Posterior cingulate gyrus (tissue), 11 donors: ENCODE data around the gene CSN1S1.
"Not testable (repeated sequence)": the region's sequence is repeated elsewhere in the genome, so short reads cannot be mapped to it uniquely, and the experiment has no call there.

Experiments used
- DNase-seq, 10 donors: peaks; one replicate each; pipeline versions ENCODE4 v3.0.0 to v3.0.0-alpha.2; 2020 to 2021; ENCODE audit warnings: mixed read lengths in 3 of 10
- intact Hi-C: fragments of 100-400 bp; cut with DNase I; formaldehyde crosslinking; loops from one replicate; pipeline ENCODE4 v1.15.1; 2023

Gene CSN1S1, protein sequence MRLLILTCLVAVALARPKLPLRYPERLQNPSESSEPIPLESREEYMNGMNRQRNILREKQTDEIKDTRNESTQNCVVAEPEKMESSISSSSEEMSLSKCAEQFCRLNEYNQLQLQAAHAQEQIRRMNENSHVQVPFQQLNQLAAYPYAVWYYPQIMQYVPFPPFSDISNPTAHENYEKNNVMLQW

DNA sequence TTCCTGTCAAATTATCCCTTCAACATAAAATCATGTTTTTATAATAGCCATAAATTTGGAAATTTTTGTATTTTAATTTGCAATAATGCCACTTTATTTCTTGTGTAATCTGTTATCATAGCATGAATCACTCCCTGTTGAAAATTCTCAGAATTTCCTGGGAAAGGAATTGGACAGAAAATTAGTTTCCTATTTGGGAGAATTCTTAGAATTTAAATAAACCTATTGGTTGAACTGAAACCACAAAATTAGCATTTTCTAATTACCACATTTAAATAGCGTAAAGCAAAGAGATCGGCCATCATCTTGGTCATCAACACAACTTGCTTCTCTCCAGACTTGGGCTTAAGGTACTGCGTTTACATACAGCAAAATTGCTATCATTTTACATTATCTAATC lies at the start of gene CSN1S1:
Gene CSN1S1 (plus strand): TSS at position 301 of the 400 bp plus-strand sequence. CDS start 1,488 bp downstream, outside the sequence.
- no peak for DNase-seq
- intact Hi-C loops = no loop called here

DNA sequence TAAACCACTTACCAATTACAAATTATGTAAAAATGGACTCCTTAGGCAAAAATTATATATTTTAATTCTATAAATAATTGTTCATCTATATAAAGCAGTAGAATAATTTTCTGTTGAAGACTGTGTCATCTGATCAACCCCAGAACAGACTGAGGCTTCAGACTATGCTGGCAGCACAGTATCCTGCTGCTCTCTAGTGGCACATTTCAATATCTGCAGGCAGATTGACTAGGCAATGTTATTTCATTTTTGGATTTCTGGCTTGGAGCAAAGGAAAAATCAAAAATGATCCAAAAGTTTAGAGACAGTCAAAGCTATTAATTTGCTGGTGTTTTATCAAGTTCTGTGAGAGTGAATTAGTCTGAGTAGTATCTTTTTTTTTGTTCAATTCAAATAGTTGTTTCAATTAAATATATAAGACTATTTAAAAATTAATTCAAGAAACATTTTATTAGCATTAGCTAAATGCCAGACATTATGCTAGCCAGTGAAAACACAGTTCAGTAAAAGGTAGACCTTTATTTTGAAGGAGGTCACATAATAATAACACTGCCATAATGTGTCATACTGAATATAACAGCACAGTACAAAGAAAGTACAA lies 49.6 kb upstream of the CSN1S1 start:
- DNase-seq = peak in 4 of 10 donors; percentile 8 to 70 (median 14)
- intact Hi-C loops = loop anchor here (1.0 to 5.0 kb wide), 2 partner anchors 192 to 564 kb away; no protein-coding TSS in a partner anchor

- intact Hi-C loops = loop anchor here (5.0 kb wide), 1 partner anchor 565 kb away; no protein-coding TSS in a partner anchor
- DNase-seq = no peak
These were observed 48.7 kb upstream of the CSN1S1 start for GRCh38 chr4:69882150-69882549.

- DNase-seq = no peak
- intact Hi-C loops = no loop called here
These were observed 42.5 kb upstream of the CSN1S1 start for GRCh38 chr4:69888336-69888735.

DNA sequence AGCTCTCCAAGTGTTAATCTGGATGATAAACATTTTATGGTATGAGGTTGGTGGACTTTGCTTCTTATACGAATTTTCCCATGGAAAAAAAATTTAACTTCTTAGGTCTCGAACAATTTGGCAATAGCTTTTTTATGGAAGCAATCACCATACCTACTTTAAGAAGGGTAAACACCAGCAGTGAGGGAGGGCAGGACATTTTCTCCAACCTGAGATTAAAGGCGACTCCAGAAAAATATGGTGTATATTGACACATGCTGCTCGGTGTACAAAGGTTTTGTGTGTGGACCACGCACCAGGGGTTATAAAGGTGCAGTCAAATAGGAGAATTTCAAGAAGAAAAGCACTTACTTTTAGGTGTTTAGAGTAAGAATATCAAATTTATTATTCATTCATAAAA lies 36.7 kb upstream of the CSN1S1 start:
- no peak for DNase-seq
- intact Hi-C loops = no loop called here

DNA sequence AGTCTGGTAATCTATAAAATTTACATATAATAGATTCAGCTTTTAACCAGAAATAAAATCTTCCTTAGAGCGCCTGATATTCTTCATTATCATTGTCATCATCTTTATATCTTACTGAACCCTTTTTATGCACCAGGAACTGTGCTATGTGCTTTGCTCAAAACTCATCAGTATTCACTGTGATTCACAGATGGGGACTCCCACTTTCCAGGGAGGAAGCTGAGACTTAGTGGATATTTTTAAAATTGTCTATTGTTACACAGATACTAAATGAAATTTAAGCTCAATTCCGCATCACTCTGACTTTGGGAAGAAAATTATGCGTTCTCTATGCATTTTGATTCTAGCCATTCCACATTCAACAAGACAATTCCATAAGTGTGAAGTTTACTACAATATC lies 36.1 kb upstream of the CSN1S1 start:
- intact Hi-C loops = no loop called here
- no peak for DNase-seq

DNA sequence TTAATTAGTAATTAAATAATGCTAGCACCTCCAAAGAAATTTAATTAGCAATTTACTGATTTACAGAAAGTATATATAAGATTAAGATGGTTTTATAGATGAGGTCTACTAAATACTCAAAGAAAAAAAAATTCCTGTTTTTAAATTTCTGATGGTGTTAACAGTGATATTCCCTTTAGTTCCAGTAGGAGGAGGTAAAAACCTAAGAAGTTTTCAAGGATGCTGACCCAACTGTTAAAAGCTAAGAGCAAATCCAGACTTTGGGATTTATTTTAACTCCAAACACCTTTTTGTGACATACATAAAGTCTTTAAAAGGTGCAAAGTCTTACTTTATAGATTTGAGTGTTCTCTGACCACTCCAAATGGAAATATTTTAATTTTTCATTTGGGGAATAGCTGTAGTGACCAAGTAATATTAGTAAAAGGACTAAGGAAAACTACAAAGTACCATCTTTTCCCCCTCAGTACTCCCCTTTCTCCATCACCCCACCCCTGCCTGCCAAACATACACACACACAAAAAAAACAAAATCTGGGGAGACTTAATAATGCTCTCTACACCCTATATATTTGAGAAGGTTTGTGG lies 34.2 kb upstream of the CSN1S1 start:
- intact Hi-C loops = no loop called here

DNA sequence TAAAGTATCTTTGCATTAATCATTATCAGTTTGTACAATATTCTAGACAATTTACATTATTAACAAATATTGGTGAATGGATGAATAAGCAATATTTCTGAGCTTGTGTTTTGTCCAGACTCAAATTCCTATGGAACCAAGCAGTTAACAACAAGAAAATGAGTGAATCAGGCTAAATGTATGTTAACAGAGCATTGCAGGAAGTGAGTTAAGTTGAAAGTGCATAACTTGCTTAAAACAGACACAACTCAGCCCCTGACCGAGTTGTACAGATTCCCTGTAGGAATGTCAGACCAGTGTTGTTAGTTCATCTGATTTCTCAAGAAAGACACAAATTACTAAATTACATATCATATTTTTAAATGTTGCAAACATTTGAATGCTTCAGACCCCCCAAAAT lies 23.7 kb upstream of the CSN1S1 start:
- intact Hi-C loops = no loop called here
- no peak for DNase-seq

More for the DNA sequence above, 34.2 kb upstream of the CSN1S1 start:
- no peak for DNase-seq

- DNase-seq = no peak
- intact Hi-C loops = no loop called here
These were observed 21.7 kb upstream of the CSN1S1 start for GRCh38 chr4:69909195-69909594.

DNA sequence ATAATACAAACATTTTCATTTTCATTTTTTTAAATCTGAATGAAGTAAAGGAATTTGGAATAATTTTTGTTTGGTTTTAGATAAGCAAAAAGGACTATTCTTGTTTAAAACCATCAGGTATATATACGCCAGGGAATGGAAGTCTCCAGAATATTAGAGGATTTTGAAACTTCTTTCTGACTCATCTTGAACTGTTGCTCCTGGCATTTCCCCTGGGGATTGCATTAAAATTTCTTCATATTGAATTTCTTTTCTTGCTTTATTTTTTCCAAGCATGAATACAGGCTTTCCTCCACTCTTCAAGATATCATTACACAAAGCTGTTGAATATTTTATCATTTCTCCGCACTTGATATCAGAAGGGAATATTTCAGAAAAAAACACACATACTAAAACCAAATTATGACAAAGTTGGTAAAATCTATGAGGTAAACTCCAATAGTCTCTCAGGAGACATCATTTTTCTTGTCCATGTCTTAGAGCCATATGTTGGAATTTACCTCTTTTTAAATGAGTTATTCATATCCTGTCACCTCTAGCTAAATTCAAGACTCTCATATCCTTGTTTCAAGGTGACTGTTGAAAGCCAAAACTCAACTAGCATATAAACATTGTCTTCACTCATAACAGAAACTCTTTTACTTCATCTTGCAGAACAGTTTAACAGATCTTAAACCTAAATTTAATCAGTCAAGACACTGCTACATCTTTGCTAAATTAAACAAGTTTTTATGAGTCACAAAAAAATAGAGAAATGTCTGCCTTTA lies 20.7 kb upstream of the CSN1S1 start:
- intact Hi-C loops = no loop called here
- DNase-seq = no peak

- intact Hi-C loops = no loop called here
- no peak for DNase-seq
These were observed 10.0 kb upstream of the CSN1S1 start for GRCh38 chr4:69920874-69921273.

- intact Hi-C loops = not testable (repeated sequence)
- DNase-seq = peak in 3 of 10 donors; percentile 46 to 74 (median 72)
These were observed 7.0 kb upstream of the CSN1S1 start for GRCh38 chr4:69923782-69924410.

- DNase-seq = no peak
- intact Hi-C loops = no loop called here
These were observed 3.3 kb downstream of the CSN1S1 start for GRCh38 chr4:69934150-69934549.

- DNase-seq = no peak
- intact Hi-C loops = no loop called here
These were observed 5.7 kb downstream of the CSN1S1 start for GRCh38 chr4:69936566-69936965.

DNA sequence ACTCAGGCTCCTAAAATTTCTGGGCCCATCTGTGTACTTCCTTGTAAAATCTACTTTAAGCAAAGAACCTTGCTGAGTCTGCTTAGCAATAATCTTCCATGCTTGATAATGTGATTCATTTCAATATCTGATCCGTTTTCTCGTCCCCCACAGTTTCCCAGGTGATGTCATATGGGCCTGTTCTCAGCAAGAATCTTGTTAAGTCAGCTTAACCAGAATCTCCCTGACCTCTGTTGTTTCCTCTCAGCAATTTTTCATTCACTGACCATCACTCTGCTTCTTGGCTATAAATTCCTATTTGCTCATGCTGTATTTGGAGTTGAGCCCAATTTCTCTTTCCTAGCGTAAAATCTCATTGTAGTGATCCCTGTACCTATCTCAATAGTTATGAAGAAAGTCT lies 20.7 kb downstream of the CSN1S1 start:
- intact Hi-C loops = no loop called here
- DNase-seq = no peak

DNA sequence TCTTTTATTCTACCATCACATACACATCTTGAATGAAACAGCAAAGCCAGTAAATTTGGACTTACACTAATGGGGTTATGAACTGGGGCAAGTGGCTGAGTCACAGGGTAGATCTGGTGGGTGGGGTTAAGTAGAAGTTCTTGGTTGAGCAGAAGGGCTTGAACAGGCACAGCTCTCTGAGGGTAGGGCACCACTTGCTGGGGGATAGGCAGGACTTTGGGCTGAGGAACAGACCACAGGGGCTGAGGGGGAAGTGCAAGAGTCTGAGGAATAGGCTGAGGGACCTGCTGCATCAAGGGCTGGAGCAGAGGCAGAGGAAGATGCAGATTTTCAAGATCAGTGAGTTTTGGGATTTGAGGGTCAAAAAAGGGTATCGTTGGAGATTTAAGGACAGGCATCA lies 26.3 kb downstream of the CSN1S1 start:
- peak in 1 of 10 donors; percentile 12 for DNase-seq
- intact Hi-C loops = no loop called here

DNA sequence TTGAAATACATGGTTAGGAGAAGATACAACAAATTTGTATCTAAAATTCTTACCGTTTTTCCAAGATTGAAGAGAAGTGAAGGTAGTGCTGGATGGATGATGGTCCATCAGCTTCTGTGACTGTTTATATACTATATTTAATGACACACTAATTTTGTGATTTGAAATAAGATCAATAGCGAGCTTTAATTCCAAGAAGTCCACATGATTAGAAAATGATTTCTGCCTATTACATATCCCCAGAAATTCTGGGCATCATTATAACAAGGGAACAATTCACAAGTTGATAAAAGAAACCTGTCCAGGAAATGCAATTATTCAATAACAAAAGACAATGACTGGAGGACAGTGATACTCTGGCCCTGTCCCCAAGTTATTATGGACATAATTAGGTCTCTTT lies 34.8 kb downstream of the CSN1S1 start, which contains the start of gene CSN2:
Gene CSN2 (minus strand): TSS at position 101 of the 400 bp plus-strand sequence. CDS start 4,733 bp downstream, outside the sequence.
- DNase-seq = no peak
- intact Hi-C loops = no loop called here

DNA sequence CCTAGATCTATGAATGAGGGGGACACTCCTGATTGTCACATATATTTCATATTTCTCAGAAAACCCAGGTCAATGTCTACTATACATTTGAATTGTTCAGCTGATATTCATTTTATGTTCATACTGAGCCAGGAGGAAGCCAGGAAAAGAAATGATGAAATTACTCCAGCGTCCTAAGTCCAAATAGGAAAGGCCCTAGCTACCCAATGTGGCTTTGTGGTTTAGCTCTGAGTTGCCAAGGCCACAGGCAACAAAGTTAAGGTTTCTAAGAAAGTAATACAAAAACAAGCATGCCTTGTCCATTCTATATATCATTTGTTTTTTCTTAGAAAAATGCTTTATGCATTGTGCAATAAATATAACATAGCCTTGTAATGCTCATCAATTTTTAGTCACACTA lies 39.2 kb downstream of the CSN1S1 start:
- intact Hi-C loops = no loop called here
- no peak for DNase-seq

DNA sequence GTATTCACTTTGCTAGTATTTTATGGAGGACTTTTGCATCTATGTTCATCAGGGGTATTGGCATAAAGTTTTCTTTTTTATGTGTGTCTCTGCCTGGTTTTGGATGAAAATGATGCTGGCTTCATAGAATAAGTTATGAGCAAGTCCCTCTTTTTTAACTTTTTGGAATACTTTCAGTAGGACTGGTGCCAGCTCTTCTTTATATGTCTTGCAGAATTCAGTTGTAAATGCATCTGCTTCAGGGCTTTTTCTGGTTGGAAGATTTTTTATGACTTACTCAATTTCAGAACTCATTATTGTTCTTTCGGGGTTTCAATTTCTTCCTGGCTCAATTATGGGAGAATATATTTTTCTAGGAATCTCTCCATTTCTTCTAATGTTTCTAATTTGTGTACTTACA lies 43.8 kb downstream of the CSN1S1 start:
- intact Hi-C loops = no loop called here
- DNase-seq = no peak

DNA sequence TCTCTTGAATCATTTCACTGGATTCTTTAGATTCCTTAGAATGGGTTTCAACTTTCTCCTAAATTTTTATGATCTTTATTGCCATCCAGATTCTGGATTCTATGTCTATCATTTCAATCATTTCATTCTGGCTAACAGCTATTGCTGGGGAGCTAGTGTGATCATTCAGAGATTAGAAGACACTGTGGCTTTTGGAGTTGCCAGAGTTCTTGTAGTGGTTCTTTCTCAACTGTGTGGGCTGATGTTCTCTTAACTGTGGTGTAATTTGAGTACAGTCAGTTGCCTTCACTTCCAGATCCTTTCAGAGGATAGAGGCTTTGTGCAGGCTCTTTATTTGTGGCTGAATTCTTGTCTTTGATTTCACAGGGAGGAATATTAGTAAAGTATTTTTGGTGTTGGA lies 46.7 kb downstream of the CSN1S1 start:
- intact Hi-C loops = no loop called here

GRCh38 chr4:69984030-69984443 lies 53.2 kb downstream of the CSN1S1 start:
- intact Hi-C loops = no loop called here
- DNase-seq = peak in 3 of 10 donors; percentile 10 to 75 (median 67)

More for the DNA sequence above, 46.7 kb downstream of the CSN1S1 start:
- DNase-seq = no peak
